Effector CD4-positive, alpha-beta T cell (primary cell): Measurements from ENCODE around the gene ABCA6.
"Not testable (repeated sequence)": the region's sequence is repeated elsewhere in the genome, so short reads cannot be mapped to it uniquely, and the experiment has no call there.

ENCODE experiments used
- DNase-seq: peaks from one replicate; pipeline ENCODE4 v3.0.0-alpha.2; 2020

Gene ABCA6

DNA sequence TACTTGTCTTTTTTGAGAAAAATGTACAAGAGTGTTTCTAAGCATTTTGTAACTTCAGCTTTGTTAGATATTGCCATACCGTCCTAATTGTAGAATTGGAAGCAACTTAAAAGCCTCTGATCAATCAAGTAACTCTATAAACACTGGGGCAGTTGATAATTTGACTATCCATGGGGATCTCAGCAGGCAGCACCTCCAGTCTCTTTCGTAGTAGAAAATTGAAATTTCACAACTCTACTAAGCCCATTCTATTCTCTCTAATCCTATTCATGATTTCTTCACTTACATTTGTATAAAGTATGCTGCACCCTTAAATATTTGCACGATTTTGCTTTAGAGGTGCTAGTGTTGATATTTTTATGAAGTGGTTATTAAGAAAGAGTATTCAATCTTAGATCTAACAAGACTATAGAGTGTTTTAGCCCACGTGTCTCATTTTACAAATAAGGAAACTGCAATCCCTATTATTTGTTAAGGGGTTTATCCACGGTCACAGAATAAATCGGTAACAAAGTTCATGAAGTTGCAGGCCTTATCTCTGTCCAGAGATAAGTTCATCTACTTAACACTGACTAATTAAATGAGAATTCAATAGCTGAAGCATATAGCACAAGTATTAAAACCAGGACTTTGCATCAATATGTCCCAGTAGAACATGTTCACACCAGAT is 10.9 kb downstream of the ABCA6 start:
- no peak for DNase-seq

DNA sequence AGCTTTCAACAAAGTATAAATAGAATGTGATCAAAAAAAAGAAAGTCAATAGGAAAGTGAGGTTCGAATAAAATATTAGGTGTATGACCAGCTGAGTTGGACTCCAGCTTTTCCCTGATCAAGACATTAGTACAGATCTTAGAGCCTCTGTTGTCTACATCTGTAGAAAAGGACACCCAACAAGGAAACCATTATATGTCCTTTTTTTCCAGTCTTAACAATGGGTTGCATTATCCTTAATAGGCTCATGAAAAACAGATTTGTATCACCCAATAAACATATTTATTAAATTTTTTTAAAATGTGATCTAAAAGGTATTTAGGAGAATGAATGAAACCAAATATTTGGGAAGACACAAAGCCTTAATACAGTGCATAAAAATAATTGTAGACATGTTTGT is 18.1 kb downstream of the ABCA6 start:
- DNase-seq, result no peak

DNA sequence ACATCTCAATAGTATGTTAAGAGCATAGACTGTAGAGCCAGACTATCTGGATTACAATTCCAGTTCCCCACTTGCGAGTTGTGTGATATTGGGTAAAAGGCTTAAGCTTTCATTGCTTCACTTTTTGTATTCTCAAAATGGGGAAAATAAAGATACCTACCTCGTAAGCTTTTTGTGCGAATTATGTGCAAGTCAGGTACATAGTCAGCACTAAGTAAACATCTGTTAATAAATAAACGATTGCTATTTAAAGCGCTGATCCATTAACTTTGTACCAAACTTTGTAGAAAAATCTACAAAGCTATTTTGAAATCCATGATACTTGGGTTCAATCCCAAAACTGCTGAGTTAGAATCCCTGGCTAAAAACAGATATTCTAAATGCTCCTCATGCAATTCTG is 19.6 kb downstream of the ABCA6 start:
- DNase-seq, result no peak

DNA sequence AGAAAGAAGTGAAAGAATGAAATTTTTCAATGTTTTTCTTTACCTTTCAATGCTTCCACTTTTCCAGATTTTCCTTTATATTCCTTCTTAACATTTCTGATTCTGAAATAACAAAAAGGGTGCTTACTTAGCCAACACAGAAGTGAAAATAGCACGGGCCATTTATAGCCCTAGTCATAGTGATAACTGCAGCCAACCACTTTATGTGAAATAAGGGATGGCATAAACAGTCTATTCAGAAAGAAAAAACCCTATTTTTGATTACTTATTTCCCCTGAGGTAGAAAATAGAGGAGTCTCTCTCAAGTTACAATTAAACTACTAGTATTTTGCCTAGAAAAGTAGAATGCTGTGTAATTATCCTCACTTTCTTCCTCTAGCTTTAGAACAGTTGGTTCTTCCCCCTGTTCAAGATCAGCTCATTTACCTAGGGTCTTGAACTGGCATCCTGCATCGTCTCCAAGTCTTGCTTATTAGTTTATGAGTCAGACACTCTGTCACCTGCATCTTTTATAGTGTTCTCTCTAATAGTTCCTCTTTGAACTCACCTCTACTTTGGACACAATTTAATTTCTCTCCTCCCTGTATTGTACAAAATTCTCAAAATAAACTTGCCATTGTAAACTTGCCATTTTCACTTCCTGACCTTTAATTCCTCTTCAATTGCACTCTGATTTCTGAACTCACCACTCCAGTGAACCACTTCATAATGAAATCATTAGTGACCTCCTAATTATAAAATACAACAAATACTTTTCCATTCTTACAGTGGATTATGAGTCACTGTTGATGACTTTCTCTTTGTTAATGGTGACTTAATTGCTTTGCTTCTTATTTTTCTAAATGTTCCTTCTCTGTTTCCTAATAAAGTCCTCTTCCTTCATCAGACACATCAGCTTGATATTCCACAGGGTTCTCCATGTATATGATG is 23.6 kb downstream of the ABCA6 start:
- DNase-seq, result no peak

DNA sequence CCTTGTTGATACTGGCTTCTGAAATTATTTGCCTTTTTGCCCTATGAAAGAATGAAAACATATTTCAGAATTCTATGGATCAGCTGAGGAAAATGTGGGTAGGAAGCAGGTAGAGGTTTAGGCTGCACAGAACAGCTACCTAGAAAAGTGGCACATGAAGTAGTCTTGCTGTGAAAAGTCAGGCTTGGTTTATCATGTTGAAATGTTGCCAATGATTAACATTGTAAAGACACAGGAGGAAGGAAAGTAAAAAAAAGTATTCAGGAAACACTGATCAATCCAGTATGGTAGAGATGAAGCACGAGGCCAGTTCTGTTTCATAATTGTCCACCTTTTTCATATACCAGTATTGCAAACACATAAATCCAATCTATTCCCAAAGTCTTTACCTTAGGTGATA is 29.9 kb downstream of the ABCA6 start:
- no peak for DNase-seq

DNA sequence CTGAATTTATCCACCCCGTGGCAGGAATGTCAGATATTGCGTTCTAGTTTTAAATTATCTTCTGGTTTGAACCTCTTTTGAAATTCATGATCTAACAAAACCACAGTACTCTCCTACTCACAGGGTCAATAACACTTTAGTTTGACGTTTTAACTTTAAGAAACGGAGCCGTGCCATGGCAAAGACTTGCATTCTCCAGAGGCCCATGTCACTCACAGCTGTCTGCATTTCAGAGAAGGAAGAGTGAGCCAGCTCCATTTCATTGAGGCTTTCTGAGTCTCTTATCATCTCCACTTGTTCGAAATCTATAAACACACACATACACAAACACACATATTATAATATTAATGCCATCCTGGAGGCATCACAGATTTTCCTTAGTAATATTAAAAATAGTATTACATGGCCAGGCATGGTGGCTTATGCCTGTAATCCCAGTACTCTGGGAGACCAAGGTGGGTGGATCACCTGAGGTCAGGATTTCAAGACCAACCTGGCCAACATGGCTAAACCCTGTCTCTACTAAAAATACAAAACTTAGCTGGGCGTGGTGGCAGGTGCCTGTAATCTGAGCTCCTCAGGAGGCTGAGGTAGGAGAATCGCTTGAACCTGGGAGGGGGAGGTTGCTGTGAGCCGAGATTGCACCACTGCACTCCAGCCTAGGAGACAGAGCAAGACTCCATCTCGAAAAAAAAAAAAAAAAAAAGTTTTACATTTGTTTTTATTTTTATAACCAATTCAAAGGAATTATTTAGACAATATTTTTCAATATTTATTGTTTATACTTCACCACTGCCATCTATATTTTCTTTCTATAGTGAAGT is 35.6 kb downstream of the ABCA6 start:
- no peak for DNase-seq

DNA sequence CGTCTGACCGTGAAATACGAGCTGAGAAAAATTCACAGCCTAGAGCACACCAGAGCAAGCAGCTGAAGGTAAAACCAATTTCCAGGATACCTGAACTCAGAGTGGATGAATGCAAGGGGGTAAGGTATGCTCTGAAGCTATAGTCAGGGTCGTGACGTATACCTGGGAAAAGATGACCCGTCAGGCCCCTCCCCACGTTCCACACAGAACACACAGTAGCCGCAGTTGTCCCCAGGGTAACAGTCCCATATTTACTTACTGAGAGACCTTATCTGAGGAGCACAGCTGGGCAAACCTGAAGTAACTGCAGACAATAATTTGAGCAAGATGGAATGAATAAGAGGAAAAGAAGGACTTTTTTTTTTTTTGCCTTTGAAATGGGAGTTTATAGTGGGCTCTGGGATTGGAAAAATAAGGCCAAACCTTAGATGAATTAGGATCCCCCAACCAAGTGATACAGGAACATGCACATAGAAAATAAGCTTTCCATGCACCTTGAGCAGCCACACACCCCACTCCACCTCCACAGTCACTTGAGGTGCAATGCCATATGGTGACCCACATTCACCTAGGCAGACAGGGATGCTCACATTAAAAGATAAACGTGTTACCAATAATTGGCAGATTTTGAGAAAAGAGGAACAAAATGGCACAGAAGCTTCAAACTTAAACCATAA is 38.0 kb downstream of the ABCA6 start:
- DNase-seq, result no peak

DNA sequence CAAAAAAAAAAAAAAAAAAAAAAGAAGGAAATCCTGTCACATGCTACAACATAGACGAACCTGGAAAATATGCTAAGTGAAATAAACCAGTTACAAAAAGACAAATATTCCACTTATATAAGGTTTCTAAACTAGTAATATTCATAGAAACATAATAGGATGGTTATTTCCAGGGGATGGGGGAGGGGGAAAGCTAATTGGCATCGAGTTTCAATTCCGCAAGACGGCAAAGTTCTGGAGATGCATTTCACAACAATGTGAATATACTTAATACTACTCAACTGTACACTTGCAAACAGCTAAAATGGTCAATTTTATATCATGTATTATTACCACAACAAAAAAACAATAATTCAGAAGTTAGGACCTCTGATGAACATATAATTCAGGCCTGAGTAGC is 43.1 kb downstream of the ABCA6 start:
- no peak for DNase-seq

DNA sequence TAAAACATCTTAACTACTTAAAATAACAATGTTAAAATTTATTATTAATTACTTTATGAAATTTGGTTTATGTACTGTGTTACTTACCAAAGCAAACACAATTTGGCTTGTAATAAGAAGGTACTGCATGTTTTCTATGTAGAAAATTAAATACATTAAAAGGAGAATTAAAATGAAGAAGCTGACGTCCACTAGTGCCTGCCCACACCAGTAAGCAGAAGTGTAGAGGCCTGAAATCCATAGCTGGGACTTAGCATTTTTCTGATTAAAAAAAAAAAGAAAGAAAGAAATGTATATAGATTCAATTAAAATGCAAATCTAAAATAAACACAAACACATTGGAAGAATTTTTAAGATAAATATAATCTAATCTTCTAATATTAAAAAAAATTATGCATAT is 45.2 kb downstream of the ABCA6 start:
- no peak for DNase-seq

DNA sequence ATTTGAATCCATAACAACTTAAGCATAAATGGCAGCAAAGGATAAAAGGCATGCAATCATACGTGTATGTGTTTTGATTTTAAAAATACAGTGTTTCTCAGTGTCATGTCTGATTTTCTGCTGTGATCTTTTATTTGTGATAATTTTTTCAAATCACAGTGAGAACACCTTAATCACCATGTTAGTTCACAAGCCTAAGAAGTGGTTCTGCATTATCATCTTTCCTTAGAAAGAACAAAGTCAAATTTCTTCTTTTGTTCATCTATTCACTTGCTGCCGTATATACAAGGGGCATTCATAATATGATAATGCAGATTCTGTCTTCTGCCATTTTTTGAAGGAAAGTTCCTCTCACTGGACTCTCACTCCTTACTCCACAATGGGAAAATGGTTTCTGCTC is 47.7 kb downstream of the ABCA6 start:
- DNase-seq, result no peak

DNA sequence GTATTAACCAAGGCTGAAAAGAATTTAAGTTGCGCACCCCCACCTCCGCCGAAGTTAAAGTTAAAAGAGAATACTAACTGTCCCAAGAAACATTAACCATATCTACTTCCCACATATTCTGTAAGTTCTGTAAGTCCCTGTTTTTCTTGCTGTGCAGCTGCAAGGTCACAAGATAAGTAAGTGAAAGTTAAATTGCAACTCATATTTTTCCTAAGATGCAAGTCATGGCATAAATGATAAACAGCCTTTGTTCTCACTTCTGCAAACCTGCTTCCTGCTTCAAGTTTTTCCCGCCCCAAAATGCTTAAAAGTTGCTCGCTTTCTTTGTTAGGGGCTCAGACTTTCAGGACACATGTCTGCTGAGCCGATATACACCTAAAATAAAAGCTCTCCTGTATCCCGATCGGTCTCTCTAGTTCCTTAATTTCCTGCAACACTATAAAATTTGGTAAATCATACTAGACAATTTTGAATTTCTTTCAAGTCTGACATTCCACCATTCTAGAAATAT is 48.4 kb downstream of the ABCA6 start:
- DNase-seq, result no peak

DNA sequence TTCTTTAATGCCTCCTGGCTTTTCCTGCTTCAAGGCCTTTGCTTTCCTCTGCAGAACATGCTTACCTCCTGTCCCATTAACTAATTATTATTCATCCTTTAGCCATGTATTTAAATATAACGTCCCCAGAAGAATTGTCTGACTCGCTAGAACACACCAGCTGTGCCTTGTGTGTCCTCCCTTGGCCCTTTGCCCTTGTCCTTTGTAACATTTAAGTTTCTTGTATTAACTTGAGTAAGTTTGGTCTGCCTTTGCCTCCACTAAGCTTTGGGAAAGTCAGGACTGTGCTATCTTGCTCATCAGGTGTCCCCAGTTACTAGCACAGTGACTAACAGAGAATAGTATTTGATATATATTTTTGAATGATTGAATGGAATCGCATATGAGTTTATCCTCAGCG is 51.3 kb downstream of the ABCA6 start:
- DNase-seq, result no peak

DNA sequence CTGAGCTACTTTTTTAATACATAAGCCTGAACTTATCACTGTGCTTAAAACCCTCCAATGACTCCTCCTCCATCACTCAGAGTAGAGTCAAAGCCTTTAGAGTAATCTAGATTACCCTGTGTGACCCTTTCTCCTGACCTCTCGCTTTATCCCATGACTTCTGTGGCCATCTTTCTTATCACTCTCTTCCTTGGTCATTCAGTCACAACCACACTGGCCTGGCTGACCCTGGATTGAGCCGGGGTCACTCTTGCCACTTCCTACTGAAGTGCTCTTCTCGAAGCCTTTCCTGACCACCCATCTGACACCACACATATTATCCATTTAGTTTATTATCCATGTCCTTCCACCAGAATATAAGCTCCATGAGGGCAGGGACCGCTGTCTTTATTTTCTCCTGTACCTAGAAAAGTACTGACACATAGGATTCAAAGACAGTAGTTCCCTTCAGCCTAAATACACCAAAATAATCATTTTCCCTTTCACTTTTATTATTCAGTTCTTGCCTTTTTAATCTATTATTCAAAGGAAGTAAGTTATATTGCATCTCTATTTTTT is 53.0 kb downstream of the ABCA6 start:
- DNase-seq, result no peak

DNA sequence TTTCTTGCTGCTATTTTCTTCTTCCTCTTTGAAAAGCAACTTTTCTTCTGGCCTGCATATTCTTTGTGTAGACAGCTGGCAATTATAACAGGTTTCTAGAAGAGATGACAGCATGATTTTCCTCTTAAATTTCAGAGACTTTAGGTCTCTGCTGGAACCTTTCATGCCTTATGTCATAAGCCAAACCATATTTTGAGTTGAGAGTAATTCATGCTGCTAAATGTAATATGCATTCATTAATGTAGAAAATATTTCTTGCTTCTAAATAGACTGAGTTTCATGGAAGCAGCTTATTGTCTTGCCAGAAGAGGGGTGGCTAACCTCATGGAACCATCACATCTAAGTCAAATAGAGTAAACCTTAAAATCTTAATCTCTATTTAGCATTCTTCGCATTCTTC is 55.1 kb downstream of the ABCA6 start:
- no peak for DNase-seq

DNA sequence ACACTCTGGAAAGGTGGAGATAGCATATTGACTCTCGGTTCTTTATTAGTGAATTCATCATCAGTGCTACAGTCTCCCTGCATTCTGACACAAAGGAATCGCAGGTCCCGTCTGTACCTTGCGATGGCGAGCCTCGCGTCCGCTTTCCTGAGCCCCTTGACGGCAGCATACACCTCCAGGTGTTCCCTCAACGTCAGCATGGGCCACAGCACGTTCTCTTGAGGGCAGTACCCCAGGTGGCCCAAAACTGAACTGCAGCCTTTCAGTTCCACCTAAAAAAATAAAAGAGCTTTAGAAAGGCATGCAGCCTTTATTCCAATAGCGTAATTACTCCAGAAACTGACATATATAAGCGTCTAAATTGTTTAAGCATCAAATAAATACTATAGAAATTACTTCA is 56.8 kb downstream of the ABCA6 start:
- DNase-seq, result no peak

DNA sequence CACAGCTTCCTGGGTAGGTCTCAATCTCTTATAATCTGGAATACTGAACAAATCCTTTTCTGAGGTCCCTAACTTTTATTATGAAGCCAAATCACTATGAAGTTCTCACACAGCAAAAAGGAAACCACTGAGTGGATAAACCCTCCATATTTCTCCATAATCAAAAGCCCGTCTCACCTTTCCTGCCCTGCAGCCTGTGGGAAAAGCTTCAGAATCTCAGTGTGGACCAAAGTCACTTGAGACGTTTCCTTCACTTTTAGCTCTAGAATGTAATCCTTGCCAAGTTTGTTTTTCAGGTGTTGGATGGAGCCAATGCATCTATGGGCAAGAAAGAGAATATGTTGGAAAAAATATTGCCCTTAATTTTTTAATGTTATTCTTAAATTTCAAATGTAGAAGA is 59.0 kb downstream of the ABCA6 start:
- no peak for DNase-seq

DNA sequence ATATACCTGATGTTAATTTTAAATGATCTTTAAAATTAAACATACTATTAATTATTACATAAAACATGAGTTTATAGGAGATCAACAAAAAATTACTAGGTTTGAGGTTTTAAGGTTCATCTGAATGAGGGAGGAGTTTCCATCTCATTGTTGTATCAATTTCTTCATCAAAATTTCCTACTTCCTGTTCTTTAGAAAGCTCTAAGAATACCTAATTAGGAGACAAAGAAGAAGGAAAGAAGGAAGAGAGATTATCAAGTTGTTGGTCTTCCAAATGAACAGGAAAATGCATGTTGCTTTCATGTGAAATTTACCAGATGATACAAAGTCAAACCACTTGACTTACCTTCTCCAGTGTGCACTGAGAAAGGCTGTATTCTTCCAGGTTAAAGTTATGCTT is 62.8 kb downstream of the ABCA6 start:
- DNase-seq, result no peak

DNA sequence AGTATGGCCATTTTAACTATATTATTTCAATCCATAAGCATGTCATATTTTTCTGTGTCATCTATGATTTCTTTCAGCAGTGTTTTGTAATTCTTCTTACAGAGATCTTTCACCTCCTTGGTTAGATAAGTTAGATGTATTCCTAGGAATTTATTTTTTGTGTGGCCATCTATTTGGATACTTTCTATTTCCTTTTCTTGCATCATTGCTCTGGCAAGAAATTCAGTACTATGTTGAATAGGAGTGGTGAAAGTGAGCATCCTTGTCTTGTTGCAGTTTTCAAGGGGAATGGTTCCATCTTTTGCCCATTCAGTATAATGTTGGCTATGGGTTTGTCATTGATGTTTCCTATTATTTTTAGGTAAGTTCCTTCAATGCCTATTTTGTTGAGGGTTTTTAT is 65.9 kb downstream of the ABCA6 start:
- no peak for DNase-seq

DNA sequence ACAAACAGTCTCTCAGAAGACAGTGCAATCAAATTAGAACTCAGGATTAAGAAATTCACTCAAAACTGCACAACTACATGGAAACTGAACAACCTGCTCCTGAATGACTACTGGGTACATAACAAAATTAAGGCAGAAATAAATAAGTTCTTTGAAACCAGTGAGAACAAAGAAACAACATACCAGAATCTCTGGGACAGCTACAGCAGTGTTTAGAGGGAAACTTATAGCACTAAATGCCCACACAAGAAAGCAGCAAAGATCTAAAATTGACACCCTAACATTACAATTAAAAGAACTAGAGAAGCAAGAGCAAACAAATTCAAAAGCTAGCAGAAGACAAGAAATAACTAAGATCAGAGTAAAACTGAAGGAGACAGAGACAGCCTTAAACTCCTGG is 68.3 kb downstream of the ABCA6 start:
- not testable (repeated sequence) for DNase-seq

DNA sequence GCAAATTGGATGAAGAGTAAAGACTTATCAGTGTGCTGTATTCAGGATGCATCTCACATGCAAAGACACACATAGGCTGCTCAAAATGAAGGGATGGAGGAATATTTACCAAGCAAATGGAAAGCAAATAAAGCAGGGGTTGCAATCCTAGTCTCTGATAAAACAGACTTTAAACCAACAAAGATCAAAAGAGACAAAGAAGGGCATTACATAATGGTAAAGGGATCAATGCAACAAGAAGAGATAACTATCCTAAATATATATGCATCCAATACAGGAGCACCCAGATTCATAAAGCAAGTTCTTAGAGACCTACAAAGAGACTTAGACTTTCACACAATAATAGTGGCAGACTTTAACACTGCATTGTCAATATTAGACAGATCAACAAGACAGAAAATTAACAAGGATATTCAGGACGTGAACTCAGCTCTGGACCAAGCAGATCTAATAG is 68.9 kb downstream of the ABCA6 start:
- not testable (repeated sequence) for DNase-seq

DNA sequence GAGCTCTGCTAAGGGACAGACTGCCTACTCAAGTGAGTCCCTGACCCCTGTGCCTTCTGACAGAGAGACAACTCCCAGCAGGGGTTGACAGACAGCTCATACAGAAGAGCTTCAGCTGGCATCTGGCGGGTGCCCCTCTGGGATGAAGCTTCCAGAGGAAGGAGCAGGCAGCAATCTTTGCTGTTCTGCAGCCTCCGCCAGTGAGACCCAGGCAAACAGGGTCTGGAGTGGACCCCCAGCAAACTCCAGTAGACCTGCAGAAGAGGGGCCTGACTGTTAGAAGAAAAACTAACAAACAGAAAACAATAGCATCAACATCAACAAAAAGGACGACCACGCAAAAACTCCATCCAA is 70.5 kb downstream of the ABCA6 start:
- not testable (repeated sequence) for DNase-seq
